Measurements from ENCODE around the gene CFAP73.
A peak's percentile ranks its signal among the peaks of the same experiment; 100 is the strongest.

Gene CFAP73

GRCh38 chr12:113142173-113142885, 7.2 kb upstream of the CFAP73 start:
- Histone ChIP-seq H3K27ac (ENCODE audit: low read depth in 2 of 2, low read length in 2 of 2) (peak overlapping the region; percentile 52 to 75), H3K9ac (ENCODE audit: low read depth in 1 of 2, low read length in 2 of 2) (peak overlapping the region in 1 of 2 donors; percentile 37), H3K27me3 (ENCODE audit: control insufficient read depth in 2 of 2, insufficient read depth in 2 of 2, low read length in 2 of 2) (no peaks in the 10 kb centered on the region), H3K4me3 (ENCODE audit: low read length in 2 of 2) (no peak overlapping the region), H3K4me1 (ENCODE audit: control insufficient read depth in 2 of 2, insufficient read depth in 2 of 2, low read length in 2 of 2) (peaks cover 6 to 11% of the 10 kb centered on the region in 2 donors), H3K9me3 (ENCODE audit: control insufficient read depth in 2 of 2, low read length in 2 of 2) (no peaks in the 10 kb centered on the region), H3K36me3 (ENCODE audit: control insufficient read depth in 2 of 2, insufficient read depth in 2 of 2, low read length in 2 of 2) (no peaks in the 10 kb centered on the region)

DNA sequence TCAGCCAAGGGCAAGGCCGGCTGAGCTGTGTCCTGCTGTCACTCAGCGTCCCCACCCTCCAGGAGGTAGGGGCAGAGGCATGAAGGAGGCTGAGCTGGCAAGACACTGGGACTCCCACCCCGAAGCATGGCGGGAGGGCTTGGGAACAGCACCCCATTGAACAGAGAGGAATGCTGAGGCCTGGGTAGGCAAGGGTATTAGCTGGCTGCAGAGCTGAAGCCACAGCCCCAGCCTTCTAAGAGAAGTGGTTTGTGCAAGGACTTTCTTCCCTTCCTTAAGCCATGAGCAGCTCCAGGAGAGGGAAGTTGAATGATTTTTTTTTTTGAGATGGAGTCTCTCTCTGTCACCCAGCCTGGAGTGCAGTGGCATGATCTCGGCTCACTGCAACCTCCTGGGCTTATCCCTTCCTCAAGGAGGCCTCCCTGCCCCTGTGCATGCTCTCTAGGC, 6.6 kb upstream of the CFAP73 start:
- H3K4me3 ChIP-seq (ENCODE audit: low read length in 2 of 2) = no peak overlapping the region
- H3K9ac ChIP-seq (ENCODE audit: low read depth in 1 of 2, low read length in 2 of 2) = no peak overlapping the region
- no peaks in the 10 kb centered on the region for H3K9me3 ChIP-seq (ENCODE audit: control insufficient read depth in 2 of 2, low read length in 2 of 2)
- no peaks in the 10 kb centered on the region for H3K27me3 ChIP-seq (ENCODE audit: control insufficient read depth in 2 of 2, insufficient read depth in 2 of 2, low read length in 2 of 2)
- H3K36me3 ChIP-seq (ENCODE audit: control insufficient read depth in 2 of 2, insufficient read depth in 2 of 2, low read length in 2 of 2) = no peaks in the 10 kb centered on the region
- H3K4me1 ChIP-seq (ENCODE audit: control insufficient read depth in 2 of 2, insufficient read depth in 2 of 2, low read length in 2 of 2) = peaks cover 6 to 11% of the 10 kb centered on the region in 2 donors
- peak overlapping the region; percentile 52 to 75 for H3K27ac ChIP-seq (ENCODE audit: low read depth in 2 of 2, low read length in 2 of 2)

DNA sequence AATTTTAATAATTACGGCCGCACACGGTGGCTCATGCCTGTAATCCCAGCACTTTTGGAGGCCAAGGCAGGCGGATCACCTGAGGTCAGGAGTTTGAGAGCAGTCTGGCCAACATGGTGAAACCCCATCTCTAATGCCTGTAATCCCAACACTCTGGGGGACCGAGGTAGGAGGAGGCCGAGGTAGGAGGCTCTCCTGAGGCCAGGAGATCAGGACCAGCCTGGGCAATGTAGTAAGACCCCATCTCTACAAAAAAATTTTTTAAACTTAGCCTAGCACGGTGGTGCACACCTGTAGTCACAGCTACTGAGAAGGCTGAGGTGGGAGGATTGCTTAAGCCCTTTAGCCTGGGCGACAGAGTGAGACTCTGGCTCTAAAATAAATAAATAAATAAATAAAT, 5.6 kb upstream of the CFAP73 start:
- Histone ChIP-seq H3K27ac (ENCODE audit: low read depth in 2 of 2, low read length in 2 of 2) (no peak overlapping the region), H3K9ac (ENCODE audit: low read depth in 1 of 2, low read length in 2 of 2) (no peak overlapping the region), H3K9me3 (ENCODE audit: control insufficient read depth in 2 of 2, low read length in 2 of 2) (no peaks in the 10 kb centered on the region), H3K27me3 (ENCODE audit: control insufficient read depth in 2 of 2, insufficient read depth in 2 of 2, low read length in 2 of 2) (no peaks in the 10 kb centered on the region), H3K36me3 (ENCODE audit: control insufficient read depth in 2 of 2, insufficient read depth in 2 of 2, low read length in 2 of 2) (no peaks in the 10 kb centered on the region), H3K4me3 (ENCODE audit: low read length in 2 of 2) (no peak overlapping the region), H3K4me1 (ENCODE audit: control insufficient read depth in 2 of 2, insufficient read depth in 2 of 2, low read length in 2 of 2) (peaks cover 6 to 11% of the 10 kb centered on the region in 2 donors)

DNA sequence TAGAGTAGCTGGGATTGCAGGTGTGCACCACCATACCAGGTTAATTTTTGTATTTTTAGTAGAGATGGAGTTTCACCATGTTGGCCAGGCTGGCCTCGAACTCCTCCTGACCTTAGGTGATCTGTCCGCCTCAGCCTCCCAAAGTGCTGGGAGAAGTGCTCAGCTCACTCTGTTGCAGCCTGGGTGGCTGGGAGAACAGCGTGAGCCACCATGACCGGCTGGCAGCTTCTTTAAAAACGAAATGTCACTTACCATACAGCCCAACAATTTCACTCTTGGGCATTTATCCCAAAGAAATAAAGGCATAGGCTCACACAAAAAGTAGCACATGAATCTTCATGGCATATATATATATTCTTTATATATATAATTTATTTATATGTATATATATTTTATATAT, 4.7 kb upstream of the CFAP73 start:
- peaks cover 13 to 16% of the 10 kb centered on the region in 2 donors for H3K4me1 ChIP-seq (ENCODE audit: control insufficient read depth in 2 of 2, insufficient read depth in 2 of 2, low read length in 2 of 2)

DNA sequence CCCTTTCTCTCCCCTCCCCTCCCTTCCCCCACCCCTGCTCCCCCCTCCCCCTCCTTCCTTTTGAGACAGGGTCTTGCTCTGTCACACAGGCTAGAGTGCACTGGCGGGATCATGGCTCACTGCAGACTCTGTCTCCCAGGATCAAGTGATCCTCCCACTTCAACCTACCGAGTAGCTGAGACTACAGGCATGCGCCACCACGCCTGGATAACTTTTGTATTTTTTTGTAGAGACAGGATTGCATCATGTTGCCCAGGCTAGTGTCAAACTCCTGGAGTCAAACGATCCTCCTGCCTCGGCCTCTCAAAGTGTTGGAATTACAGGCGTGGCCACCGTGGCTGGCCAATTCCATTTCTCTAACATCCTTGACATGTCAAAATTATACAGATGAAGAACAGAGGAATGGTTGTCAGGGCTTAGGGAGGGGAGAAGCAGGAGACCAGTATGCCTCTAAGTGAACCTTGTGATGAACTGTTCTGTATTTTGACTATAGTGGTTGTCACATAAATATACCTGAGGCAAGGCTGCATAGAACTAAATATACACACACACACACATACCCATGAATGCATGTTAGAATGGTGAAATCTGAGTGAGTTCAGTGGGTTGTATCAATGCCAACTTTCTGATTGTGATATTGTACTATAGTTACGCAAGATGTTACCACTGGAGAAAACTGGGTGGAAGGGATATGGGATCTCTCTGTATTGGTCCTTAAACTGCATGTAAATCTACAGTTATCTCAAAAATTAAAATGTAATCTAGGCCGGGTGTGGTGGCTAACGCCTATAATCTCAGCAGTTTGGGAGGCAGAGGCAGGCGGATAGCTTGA, 3.6 kb upstream of the CFAP73 start:
- Histone ChIP-seq H3K9me3 (ENCODE audit: control insufficient read depth in 2 of 2, low read length in 2 of 2) (no peaks in the 10 kb centered on the region), H3K4me1 (ENCODE audit: control insufficient read depth in 2 of 2, insufficient read depth in 2 of 2, low read length in 2 of 2) (peaks cover 16% of the 10 kb centered on the region in 2 donors), H3K27me3 (ENCODE audit: control insufficient read depth in 2 of 2, insufficient read depth in 2 of 2, low read length in 2 of 2) (no peaks in the 10 kb centered on the region), H3K9ac (ENCODE audit: low read depth in 1 of 2, low read length in 2 of 2) (no peak overlapping the region), H3K27ac (ENCODE audit: low read depth in 2 of 2, low read length in 2 of 2) (no peak overlapping the region), H3K36me3 (ENCODE audit: control insufficient read depth in 2 of 2, insufficient read depth in 2 of 2, low read length in 2 of 2) (no peaks in the 10 kb centered on the region), H3K4me3 (ENCODE audit: low read length in 2 of 2) (no peak overlapping the region)

More for the DNA sequence above, 4.7 kb upstream of the CFAP73 start:
- H3K36me3 ChIP-seq (ENCODE audit: control insufficient read depth in 2 of 2, insufficient read depth in 2 of 2, low read length in 2 of 2) = no peaks in the 10 kb centered on the region
- H3K27me3 ChIP-seq (ENCODE audit: control insufficient read depth in 2 of 2, insufficient read depth in 2 of 2, low read length in 2 of 2) = no peaks in the 10 kb centered on the region
- no peak overlapping the region for H3K27ac ChIP-seq (ENCODE audit: low read depth in 2 of 2, low read length in 2 of 2)
- H3K9ac ChIP-seq (ENCODE audit: low read depth in 1 of 2, low read length in 2 of 2) = no peak overlapping the region
- no peak overlapping the region for H3K4me3 ChIP-seq (ENCODE audit: low read length in 2 of 2)
- no peaks in the 10 kb centered on the region for H3K9me3 ChIP-seq (ENCODE audit: control insufficient read depth in 2 of 2, low read length in 2 of 2)

DNA sequence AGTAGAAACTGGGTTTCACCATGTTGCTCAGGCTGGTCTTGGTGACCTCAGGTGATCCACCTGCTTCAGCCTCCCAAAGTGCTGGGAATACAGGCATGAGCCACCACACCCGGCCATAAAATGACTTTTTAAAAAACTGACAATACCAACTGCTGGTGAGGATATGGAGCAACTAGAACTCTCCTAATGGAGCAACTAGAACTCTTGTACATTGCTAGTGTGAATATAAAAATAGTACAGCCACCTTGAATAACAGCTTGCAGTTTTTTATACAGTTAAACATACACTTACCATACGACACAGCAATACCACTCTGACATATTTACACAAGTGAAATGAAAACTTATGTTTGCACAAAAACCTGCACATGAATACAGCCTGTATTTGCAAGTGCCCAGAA, 2.5 kb upstream of the CFAP73 start:
- H3K36me3 ChIP-seq (ENCODE audit: control insufficient read depth in 2 of 2, insufficient read depth in 2 of 2, low read length in 2 of 2) = no peaks in the 10 kb centered on the region
- no peaks in the 10 kb centered on the region for H3K9me3 ChIP-seq (ENCODE audit: control insufficient read depth in 2 of 2, low read length in 2 of 2)
- no peak overlapping the region for H3K9ac ChIP-seq (ENCODE audit: low read depth in 1 of 2, low read length in 2 of 2)
- no peak overlapping the region for H3K27ac ChIP-seq (ENCODE audit: low read depth in 2 of 2, low read length in 2 of 2)
- no peak overlapping the region for H3K4me3 ChIP-seq (ENCODE audit: low read length in 2 of 2)
- peaks cover 13 to 14% of the 10 kb centered on the region in 2 donors for H3K4me1 ChIP-seq (ENCODE audit: control insufficient read depth in 2 of 2, insufficient read depth in 2 of 2, low read length in 2 of 2)
- H3K27me3 ChIP-seq (ENCODE audit: control insufficient read depth in 2 of 2, insufficient read depth in 2 of 2, low read length in 2 of 2) = peaks cover 2 to 4% of the 10 kb centered on the region in 2 donors

GRCh38 chr12:113151655-113152054, 2.1 kb downstream of the CFAP73 start:
- Histone ChIP-seq H3K27ac (ENCODE audit: low read depth in 2 of 2, low read length in 2 of 2) (no peak overlapping the region), H3K4me1 (ENCODE audit: control insufficient read depth in 2 of 2, insufficient read depth in 2 of 2, low read length in 2 of 2) (peaks cover 15 to 28% of the 10 kb centered on the region in 2 donors), H3K36me3 (ENCODE audit: control insufficient read depth in 2 of 2, insufficient read depth in 2 of 2, low read length in 2 of 2) (no peaks in the 10 kb centered on the region), H3K4me3 (ENCODE audit: low read length in 2 of 2) (no peak overlapping the region), H3K9me3 (ENCODE audit: control insufficient read depth in 2 of 2, low read length in 2 of 2) (no peaks in the 10 kb centered on the region), H3K9ac (ENCODE audit: low read depth in 1 of 2, low read length in 2 of 2) (no peak overlapping the region), H3K27me3 (ENCODE audit: control insufficient read depth in 2 of 2, insufficient read depth in 2 of 2, low read length in 2 of 2) (peaks cover 9 to 15% of the 10 kb centered on the region in 2 donors)

- Histone ChIP-seq H3K4me3 (ENCODE audit: low read length in 2 of 2) (peak overlapping the region; percentile 54 to 55), H3K9me3 (ENCODE audit: control insufficient read depth in 2 of 2, low read length in 2 of 2) (no peaks in the 10 kb centered on the region), H3K27me3 (ENCODE audit: control insufficient read depth in 2 of 2, insufficient read depth in 2 of 2, low read length in 2 of 2) (peaks cover 9 to 15% of the 10 kb centered on the region in 2 donors), H3K27ac (ENCODE audit: low read depth in 2 of 2, low read length in 2 of 2) (no peak overlapping the region), H3K9ac (ENCODE audit: low read depth in 1 of 2, low read length in 2 of 2) (no peak overlapping the region), H3K36me3 (ENCODE audit: control insufficient read depth in 2 of 2, insufficient read depth in 2 of 2, low read length in 2 of 2) (no peaks in the 10 kb centered on the region), H3K4me1 (ENCODE audit: control insufficient read depth in 2 of 2, insufficient read depth in 2 of 2, low read length in 2 of 2) (peaks cover 15 to 28% of the 10 kb centered on the region in 2 donors)
These were observed 2.8 kb downstream of the CFAP73 start for GRCh38 chr12:113152196-113152834.

GRCh38 chr12:113152835-113153814, 3.6 kb downstream of the CFAP73 start:
- no peak overlapping the region for H3K9ac ChIP-seq (ENCODE audit: low read depth in 1 of 2, low read length in 2 of 2)

More at GRCh38 chr12:113152835-113153814, 3.6 kb downstream of the CFAP73 start:
- Histone ChIP-seq H3K36me3 (ENCODE audit: control insufficient read depth in 2 of 2, insufficient read depth in 2 of 2, low read length in 2 of 2) (peaks cover 0 to 5% of the 10 kb centered on the region in 2 donors), H3K27me3 (ENCODE audit: control insufficient read depth in 2 of 2, insufficient read depth in 2 of 2, low read length in 2 of 2) (peaks cover 9 to 15% of the 10 kb centered on the region in 2 donors), H3K4me3 (ENCODE audit: low read length in 2 of 2) (peak overlapping the region; percentile 54 to 55), H3K9me3 (ENCODE audit: control insufficient read depth in 2 of 2, low read length in 2 of 2) (no peaks in the 10 kb centered on the region), H3K27ac (ENCODE audit: low read depth in 2 of 2, low read length in 2 of 2) (no peak overlapping the region), H3K4me1 (ENCODE audit: control insufficient read depth in 2 of 2, insufficient read depth in 2 of 2, low read length in 2 of 2) (peaks cover 15 to 28% of the 10 kb centered on the region in 2 donors)

Measured in mucosa of rectum (tissue), 2 donors.